ENCODE measurements around the gene FNDC3A.

DNA sequence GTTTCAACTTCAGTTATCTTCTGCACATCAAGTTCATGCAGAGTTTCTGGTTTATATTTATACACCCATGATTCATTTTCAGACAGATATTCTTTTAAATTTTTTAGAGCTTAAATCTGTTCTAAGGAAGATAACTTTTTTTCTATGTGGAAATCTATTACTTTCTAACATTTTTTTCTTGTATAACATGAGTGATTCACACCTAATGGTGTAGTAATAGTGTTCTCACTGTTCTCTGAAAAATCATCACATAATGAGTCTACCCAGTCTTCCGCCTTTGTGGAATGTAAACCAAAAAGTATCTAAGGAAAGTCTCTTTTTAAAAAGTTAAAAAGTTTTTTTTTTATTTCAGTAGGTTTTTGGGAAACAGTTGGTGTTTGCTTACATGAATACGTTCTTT lies 70.8 kb downstream of the FNDC3A start:
- TF ChIP-seq, protein P1, sequence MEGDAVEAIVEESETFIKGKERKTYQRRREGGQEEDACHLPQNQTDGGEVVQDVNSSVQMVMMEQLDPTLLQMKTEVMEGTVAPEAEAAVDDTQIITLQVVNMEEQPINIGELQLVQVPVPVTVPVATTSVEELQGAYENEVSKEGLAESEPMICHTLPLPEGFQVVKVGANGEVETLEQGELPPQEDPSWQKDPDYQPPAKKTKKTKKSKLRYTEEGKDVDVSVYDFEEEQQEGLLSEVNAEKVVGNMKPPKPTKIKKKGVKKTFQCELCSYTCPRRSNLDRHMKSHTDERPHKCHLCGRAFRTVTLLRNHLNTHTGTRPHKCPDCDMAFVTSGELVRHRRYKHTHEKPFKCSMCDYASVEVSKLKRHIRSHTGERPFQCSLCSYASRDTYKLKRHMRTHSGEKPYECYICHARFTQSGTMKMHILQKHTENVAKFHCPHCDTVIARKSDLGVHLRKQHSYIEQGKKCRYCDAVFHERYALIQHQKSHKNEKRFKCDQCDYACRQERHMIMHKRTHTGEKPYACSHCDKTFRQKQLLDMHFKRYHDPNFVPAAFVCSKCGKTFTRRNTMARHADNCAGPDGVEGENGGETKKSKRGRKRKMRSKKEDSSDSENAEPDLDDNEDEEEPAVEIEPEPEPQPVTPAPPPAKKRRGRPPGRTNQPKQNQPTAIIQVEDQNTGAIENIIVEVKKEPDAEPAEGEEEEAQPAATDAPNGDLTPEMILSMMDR (IDR thresholded peaks at IDR 0.05; ENCODE audit: insufficient read depth, low read length, poor library complexity, severe bottlenecking): no peak
- no peak for TF ChIP-seq EZH2phosphoT487 (conservative IDR thresholded peaks at IDR 0.05; ENCODE audit: low read length)
